NCI-H1436 (cell line): ENCODE data around the gene POTEE.
"Not testable (repeated sequence)": the region's sequence is repeated elsewhere in the genome, so short reads cannot be mapped to it uniquely, and the experiment has no call there.

Experiments used
- DNase-seq: peaks from one replicate; lab custom pipeline; 2025; lab: John Stamatoyannopoulos, UW

Gene POTEE

DNA sequence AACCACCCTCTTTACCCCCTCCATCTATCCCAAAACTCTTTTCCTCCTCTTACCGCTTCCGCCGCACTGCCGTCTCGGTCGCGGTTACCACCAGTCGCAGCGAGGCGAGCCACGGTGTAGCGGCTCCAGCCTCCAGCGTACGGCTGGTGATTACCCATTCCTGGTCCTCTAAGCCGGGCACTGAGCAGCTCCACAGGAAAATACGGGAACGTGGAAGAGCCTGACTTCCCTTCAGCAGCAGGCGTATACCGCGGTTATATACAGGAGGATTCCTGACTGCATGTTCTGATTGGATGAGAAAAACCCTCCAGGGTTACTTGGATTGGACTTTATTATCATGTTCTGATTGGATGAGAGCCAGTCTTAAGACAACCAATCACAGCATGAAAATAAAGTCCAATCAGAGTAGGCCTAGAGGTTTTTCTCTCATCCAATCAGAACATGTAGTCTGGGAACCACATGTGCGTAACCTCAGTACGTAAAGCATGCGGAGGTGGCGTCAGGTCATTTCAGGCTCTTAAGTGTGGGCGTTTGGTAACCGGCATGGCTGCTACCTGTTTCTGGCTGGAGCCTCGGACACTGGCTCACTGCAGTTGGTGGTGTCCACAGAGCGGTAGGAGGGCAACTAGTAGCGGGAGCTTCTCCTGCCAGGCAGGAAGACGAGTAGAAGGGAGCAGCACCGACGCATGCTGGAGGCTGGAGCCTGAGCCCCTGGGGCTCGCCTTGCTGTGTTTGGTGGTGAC is at the start of gene POTEE:
Gene POTEE, plus strand, starts transcription at position 507 of the 743 bp plus-strand sequence. CDS start 8,867 bp downstream, outside the sequence.
- not testable (repeated sequence) for DNase-seq

DNA sequence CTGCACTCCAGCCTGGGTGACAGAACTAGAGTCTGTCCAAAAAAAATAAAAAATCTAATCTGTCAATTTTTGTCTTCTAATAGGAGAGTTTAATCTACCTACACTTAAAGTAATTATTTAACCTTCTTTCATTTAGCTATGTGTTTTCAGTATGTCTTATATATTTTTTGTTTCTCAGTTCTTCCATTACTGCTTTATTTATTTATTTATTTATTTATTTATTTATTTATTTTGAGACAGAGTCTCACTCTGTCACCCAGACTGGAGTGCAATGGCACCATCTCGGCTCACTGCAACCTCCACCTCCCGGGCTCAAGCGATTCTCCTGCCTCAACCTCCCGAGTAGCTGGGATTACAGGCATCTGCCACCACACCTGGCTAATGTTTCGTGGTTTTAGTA is 43.8 kb upstream of the POTEE start:
- not testable (repeated sequence) for DNase-seq

DNA sequence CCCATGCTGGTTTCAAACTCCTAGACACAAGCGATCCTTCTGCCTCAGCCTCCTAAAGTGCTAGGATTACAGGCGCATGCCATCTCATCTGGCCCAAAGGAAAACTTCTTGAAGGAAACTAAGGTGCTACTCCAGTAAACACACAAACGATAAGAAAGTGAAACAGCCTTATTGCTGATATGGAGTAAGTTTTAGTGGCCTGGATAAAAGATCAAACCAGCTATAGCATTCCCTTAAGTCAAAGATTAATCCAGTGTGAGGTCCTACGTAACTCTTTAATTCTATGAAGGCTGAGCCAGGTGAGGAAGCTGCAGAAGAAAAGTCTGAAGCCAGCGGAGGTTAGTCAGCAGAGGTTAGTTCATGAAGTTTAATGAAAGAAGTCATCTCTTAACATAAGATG is 40.8 kb upstream of the POTEE start:
- DNase-seq, result no peak

DNA sequence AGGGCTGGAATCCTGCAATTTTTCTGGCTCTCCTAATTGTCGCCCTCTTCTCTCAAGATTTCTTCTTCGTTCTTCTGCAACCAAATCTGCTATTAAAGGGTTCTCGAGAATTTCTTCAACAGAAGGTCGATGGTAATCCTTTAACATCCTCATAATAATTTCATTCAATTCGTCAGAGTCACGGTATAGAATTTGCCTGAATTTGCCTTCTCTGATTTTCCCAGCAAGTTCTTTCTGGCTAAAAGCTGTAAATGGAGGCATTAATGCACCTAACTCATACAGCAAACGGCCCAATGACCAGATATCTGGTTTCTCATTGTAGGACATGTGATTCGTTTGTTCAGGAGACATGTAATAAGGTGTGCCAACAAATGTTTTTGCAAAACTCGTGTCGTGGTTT is 31.3 kb upstream of the POTEE start:
- DNase-seq, result not testable (repeated sequence)

DNA sequence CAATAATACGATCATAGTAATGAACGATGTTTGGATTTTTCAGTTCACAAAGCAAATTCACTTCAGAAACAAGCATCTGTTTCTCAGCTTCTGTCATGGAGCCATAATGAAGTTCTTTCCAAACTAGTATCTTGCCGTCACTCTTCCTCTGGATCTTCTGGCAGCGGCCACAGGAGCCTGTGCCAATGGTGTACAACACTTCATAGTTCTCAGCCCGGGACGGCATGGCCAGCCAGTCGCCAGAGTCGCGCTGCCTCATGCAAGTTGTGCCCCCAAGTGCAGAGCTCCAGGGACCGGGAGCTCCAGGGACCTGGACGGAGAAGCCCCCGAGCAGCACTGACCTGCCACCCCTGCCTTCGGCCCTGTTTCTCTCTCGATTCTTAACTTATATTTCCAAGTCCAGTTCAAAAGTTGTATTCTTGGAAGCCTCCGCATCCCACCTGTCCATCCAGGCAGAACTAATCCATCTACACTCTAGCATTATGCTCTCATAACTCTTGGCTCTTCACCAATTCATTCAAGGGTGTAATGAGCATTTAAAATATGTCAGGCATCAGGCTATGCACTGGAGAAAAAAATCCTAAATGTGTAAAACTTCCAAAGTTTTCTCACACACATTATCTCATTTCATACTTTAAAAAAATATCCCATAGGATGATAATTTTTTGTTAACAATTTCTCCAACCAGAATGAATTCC is 30.5 kb upstream of the POTEE start:
- not testable (repeated sequence) for DNase-seq

DNA sequence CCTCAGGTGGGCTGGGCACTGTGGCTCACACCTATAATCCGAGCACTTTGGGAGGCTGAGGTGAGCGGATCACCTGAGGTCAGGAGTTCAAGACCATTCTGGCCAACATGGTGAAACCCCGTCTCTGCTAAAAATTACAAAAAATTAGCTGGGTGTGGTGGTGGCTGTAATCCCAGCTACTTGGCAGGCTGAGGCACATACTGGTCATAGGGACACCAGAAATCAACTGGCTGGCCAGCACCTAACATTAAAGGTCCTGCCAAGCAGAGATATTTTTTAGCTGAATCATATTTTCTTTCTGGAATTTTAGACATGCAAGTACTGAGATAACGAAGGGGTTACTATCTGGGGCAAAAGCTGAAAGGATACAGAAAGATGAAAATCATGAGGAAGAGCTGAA is 27.9 kb upstream of the POTEE start:
- DNase-seq, result not testable (repeated sequence)

DNA sequence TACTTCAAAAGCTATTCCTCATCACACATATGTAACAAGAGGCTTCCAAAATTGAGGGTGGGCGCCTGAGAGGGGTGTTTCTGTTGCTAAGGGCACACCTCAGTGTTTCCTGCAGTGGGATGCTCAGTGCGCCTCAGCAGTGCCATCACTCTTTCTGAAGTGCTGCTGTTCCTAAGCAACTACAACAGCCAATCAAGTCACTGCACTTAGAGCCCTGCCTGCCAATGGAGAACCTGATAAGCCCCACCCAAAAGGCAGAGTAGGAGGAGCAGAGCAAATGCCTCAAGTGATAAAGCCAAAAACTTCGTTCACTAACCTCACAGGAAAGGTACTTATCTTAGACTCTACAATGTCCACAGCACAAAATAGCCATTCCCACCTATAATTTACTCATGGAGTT is 15.9 kb upstream of the POTEE start:
- not testable (repeated sequence) for DNase-seq

DNA sequence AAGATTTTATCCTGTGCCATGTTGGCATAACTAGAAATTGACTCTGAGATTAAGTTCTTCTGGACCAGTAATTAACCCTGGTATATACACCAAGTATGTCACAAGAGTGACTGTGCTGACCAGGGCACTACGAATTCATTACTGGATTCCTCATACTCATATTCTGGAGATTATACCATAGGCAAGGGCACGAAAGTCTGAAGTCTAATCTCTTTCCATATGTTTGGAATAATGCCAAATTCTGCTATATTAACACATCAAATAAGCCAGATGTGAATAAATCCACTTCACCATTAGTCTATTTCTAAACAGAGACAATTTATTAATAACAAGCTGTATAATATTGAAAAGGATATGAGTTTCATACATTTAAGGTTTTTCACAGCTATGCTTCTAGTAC is 13.2 kb upstream of the POTEE start:
- DNase-seq, result not testable (repeated sequence)

DNA sequence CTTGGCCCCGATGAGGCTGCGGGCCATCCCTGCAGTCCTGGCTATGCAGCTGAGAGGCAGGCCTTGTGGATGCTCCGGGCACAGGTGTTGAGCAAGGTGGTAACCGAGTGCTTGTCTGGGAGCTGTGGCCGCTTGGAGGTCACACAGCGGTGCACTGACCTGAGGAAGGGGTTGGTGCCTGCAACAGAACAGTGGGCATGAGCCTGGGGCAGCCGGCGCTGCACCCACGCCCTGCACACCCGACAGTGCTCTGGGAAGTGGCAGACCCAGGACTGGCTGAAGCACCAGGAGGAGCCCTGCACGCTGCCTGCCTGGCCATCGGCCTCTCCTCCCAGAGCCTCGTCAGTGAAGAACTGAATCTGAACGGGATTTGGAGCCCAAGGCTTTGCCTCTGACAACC is 8.2 kb upstream of the POTEE start:
- DNase-seq, result no peak

DNA sequence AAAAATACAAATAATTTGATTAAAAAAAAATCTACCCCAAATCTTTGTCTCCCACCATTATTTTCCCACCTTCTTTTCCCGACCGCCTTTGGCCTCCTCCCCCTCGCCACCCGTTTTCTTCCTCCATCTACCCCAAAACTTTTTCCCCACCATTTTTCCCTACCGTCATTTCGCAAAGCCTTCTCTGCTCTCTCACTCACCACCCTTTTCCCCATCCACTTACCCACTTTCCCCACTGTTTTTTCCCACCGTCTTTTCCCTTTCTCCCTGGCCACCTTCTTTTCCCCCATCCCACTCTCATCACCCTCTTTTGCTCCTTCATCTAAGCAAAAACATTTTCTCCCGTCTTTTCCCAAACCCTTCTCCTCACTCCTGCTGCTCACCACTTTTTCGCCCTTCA is 1.5 kb upstream of the POTEE start:
- DNase-seq, result not testable (repeated sequence)

DNA sequence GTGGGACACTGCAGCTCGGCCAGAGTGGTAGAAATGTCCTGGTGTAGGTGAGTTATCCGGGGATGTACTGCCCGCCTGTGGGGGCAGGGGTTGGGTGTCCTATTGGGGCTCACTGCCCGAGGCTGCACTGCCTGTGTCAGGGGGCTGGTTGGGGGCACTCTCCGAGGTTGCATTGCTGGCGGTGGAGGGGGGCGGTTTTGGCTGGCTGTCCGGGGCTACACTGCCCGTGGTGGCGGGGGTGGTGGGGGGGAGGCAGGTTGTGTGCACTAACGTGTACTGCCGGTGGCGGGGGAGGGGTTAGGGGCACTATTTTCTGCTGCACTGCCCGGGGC is 403 bp downstream of the POTEE start:
- not testable (repeated sequence) for DNase-seq

DNA sequence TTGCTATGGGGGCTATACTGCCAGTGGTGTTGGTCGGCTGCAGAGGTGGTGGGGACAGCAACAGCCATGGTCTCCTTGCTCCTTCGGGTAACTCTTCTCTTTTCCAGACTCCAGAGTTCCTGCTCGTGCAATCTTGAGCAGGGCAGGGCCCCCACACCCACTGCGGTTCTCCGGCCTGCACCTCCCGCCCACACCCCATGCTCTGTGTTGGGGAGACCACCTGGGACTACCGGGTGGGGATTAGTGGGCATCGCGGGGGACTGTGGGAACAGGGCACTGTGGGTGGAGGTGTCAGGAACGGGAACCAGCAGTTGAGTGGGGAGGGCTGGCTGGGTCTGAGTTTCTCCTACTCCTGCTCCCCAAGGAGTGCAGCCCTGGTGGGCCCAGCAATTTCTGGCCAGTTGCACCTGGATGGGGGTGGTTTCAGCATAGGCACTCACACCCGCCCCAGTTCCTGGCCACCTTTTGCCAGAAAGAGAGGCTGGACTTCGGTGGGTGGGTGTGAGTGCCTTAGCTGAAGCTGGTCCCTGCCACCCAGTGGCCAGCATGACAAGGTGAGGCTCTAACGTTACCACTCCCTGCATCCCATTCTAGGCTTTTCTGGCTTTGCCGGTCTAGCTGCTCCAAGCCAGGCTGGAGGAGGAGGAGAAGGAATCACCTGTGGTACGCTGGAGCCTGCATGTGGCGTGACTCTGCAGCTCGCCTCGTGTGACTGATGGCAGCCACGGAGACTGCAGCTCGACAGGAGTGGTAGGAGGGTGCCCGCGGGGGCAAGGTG is 1.3 kb downstream of the POTEE start:
- DNase-seq, result not testable (repeated sequence)

DNA sequence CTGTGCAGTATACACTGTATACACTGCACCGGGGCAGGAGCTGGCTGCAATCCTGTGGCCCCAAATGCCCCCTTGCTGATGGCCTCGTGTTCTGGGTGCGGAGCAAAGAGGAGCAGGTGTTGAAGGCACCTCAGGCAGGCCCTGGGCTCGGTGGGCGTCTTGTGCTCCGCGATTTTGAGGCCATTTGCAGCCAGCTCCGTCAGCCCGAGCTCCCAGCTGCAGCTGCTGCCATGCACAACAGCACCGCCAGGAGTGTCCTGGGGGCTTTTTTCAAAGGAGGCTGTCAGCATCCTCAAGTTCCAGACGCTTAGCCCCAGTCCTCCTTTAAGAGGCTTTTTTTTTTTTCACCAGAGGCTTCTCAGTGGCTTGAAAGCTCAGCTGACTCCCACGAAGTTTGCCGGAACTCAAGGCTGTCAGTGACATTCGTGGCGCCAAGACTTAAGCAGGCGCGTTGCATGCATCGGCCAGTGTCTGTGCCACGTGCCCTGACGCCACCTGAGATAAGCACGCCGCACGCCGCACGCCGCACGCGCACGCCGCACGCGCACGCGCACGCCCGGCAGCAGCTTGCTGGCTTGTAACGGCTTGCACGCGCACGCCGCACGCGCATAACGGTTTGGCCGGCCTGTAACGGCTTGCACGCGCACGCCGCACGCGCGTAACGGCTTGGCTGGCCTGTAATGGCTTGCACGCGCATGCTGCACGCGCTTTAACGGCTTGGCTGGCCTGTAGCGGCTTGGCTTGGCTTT is 8.1 kb downstream of the POTEE start:
- DNase-seq, result not testable (repeated sequence)

DNA sequence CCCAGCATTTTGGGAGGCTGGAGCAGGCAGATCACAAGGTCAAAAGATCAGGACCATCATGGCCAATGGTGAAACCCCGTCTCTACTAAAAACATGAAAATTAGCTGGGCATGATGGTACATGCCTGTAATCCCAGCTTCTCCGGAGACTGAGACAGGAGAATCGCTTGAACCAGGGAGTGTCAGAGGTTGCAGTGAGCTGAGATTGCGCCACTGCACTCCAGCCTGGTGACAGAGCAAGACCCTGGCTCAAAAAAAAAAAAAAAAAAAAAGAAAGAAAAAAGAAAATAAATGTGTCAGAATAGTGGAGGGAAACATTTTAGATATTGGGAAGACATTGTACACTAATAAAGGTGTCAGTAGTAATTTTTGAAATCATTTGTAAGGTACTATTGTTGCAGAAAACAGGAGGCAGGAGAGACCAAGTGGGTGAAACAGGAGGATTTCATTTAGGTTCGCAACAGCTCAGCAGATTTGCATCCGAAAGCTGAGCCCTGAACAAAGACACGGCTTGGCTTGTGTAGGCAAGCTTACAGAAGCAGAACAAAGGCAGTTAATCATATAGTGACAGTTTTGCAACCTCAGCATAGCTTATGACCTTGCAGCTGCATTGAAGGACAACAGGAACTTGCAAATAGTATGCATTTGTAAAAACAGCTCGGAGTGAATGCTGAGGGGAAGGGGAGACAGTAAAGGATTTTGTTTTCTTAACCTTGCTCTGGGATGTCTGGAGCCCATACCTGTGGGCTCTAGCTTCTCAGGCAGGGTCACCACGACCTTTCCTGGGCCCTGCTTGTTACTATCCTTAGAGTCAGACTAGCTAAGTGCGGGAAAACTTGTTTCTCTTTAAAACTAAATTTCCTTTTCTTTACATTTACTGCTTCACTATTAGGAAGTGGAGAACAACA is 26.5 kb downstream of the POTEE start:
- DNase-seq, result not testable (repeated sequence)
